HG02588 (cell line): Measurements from ENCODE around the gene RETREG1.

Source experiments
- ATAC-seq: cut with Tn5 transposase; IDR thresholded peaks from one replicate; pipeline ENCODE4 v1.9.1; 2021; ENCODE audit warnings: mild to moderate bottlenecking, moderate library complexity; ENCODE audit not compliant: unreplicated experiment

The RETREG1 gene

GRCh38 chr5:16534280-16534679, 82.5 kb downstream of the RETREG1 start:
- no peak for ATAC-seq

GRCh38 chr5:16531063-16531648, 85.6 kb downstream of the RETREG1 start:
- no peak for ATAC-seq

GRCh38 chr5:16529306-16529705, 87.5 kb downstream of the RETREG1 start:
- no peak for ATAC-seq

GRCh38 chr5:16528382-16529110, 88.3 kb downstream of the RETREG1 start:
- no peak for ATAC-seq

- no peak for ATAC-seq
Observed at GRCh38 chr5:16525651-16526050, 91.1 kb downstream of the RETREG1 start.

GRCh38 chr5:16524286-16524685, 92.5 kb downstream of the RETREG1 start:
- ATAC-seq: no peak

- no peak for ATAC-seq
Observed at GRCh38 chr5:16521521-16522483, 95.0 kb downstream of the RETREG1 start.

- no peak for ATAC-seq
Observed at GRCh38 chr5:16520841-16521240, 96.0 kb downstream of the RETREG1 start.

- no peak for ATAC-seq
Observed at GRCh38 chr5:16519435-16519834, 97.4 kb downstream of the RETREG1 start.

- ATAC-seq: no peak
Observed at GRCh38 chr5:16518606-16519005, 98.2 kb downstream of the RETREG1 start.

- no peak for ATAC-seq
Observed at GRCh38 chr5:16515532-16515931, 101.3 kb downstream of the RETREG1 start.

GRCh38 chr5:16510098-16510497, 106.7 kb downstream of the RETREG1 start:
- no peak for ATAC-seq

- ATAC-seq: no peak
Observed at GRCh38 chr5:16508730-16509531, 107.9 kb downstream of the RETREG1 start.

- no peak for ATAC-seq
Observed at GRCh38 chr5:16507716-16508115, 109.1 kb downstream of the RETREG1 start.

GRCh38 chr5:16505904-16506303, 110.9 kb downstream of the RETREG1 start:
- no peak for ATAC-seq

- ATAC-seq: no peak
Observed at GRCh38 chr5:16505140-16505891, 111.5 kb downstream of the RETREG1 start.

- ATAC-seq: no peak
Observed at GRCh38 chr5:16504571-16504970, 112.2 kb downstream of the RETREG1 start.

GRCh38 chr5:16502866-16503265, 113.9 kb downstream of the RETREG1 start:
- ATAC-seq: no peak

- ATAC-seq: no peak
Observed at GRCh38 chr5:16500024-16500423, 116.8 kb downstream of the RETREG1 start.

- ATAC-seq: no peak
Observed at GRCh38 chr5:16497546-16497945, 119.3 kb downstream of the RETREG1 start.
